ENCODE measurements around the gene XRCC5.
A peak's percentile ranks its signal among the peaks of the same experiment; 100 is the strongest.
"Not testable (repeated sequence)": the region's sequence is repeated elsewhere in the genome, so short reads cannot be mapped to it uniquely, and the experiment has no call there.

The XRCC5 gene

GRCh38 chr2:216108967-216109921 lies at the start of gene XRCC5:
XRCC5 (plus strand) TSS chr2:216109348; CDS start chr2:216109437, 89 bp downstream.
- DNase-seq (ENCODE audit: low spot score) = peak; percentile 97

DNA sequence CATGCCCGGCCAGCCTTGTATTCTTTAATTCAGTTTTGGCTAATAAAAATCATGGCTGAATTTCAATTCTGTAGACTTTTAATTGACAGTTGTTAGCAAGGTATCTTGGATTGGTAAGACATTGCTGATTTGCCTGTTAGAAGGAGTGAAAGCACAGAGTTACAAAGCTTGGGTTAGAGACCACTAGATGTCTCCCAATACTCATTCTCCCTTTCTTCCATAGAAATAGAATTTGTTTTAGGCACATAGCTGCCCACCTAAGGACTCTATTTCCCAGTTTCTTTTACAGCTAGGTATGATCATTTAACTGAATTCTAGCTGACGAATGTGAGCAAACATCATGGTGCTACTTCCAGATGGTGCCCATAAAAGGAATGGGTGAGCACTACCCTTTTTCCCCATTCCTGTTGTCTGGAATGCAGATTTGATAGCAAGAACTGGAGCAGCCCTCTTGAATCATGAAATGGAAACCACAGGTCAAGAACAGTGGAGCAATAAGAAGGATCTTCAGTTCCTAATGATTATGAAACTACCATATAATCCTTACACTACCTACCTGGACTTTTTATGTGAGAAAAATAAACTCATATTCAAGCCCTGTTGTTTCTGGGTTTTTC lies 45.0 kb upstream of the XRCC5 start:
- no peak for DNase-seq (ENCODE audit: low spot score)

DNA sequence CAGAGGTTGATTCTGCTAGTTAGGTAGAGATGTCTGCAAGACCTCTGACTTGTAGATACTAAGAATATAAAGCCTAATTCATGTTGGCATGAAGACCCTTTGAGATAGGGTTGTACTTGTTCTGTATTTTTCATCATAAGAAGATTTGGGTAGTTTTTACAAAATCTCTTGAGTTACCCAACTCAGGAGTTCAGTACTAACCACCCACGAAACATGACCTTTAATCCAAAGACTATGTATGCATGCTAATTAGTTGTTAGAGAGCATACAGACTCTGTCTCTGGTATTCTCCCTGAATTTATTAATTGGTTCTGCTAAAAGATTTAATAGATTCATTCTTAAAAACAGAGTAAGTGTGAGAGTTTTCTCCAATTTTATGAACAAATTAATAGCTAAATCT lies 44.5 kb upstream of the XRCC5 start:
- DNase-seq (ENCODE audit: low spot score) = no peak

- no peak for DNase-seq (ENCODE audit: low spot score)
Measured at GRCh38 chr2:216066230-216066629, 42.9 kb upstream of the XRCC5 start.

DNA sequence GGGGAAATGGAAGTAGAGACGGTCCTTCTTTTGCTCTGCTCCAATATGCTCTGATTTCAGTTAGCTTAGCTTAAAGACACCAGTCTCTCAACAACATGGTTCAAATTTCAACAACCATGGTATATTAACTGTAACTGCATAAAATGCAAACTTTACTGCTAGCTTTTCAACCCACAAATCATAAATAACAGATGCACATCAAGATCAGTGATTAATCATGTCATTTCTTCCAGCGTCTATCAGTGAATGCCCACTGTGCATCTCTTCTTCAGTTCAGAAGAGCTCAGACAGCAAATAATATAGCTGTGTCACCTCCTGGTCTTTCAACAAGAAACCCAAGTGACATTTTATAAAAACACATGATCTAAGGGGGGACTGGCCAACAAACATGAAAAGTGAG lies 40.1 kb upstream of the XRCC5 start:
- no peak for DNase-seq (ENCODE audit: low spot score)

- DNase-seq (ENCODE audit: low spot score) = no peak
Measured at GRCh38 chr2:216070195-216070594, 39.0 kb upstream of the XRCC5 start.

DNA sequence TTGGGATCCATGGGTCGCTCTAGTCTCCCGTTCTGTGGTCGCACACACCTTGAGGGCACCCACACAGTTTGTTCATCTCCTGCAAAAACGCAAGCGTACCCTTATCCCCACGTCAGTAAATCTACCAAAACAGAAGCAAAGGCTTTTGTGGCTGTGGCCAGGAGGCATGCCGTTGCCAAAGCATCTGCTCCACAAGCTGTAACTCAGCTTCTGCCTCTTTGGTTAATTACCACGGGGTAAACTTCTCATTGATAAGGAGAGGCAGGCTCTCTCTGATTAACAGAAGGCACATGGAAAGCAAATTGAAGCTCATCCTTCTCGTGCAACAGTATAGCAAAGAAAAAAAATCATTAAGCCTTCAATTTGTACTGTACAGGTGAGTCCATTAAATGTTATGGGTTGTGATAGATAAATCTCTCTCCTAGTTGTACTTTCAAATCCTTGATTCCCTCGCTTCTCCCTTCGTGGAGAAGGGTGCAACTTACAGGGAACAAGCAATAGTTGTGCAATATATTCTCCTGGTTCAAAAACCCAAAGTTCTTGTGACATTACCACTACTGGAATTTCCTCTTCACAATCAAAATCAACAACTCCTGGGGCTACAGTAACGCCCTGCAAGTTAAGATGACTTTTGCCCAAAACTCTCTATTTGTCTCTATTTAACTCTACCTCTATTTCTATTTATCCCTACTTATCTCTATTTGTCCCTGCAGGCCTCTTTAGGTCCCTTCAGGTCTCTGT lies 37.9 kb upstream of the XRCC5 start:
- no peak for DNase-seq (ENCODE audit: low spot score)

DNA sequence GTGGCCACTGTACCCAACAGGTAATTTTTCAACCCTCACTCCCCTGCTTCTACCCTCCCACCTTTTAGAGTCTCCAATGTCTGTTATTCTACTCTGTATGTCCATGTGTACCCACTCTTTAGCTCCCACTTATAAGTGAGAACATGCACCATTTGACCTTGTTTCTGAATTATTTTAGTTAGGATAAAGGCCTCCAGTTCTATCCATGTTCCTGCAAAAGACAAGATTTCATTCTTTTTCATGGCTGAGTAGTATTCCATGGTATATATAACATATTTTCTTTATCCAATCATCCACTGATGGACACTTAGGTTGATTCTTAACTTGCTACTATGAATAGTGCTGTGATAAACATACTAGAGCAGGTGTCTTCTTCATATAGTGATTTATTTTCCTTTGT lies 36.7 kb upstream of the XRCC5 start:
- DNase-seq (ENCODE audit: low spot score) = no peak

- DNase-seq (ENCODE audit: low spot score) = no peak
Measured at GRCh38 chr2:216073773-216074172, 35.4 kb upstream of the XRCC5 start.

DNA sequence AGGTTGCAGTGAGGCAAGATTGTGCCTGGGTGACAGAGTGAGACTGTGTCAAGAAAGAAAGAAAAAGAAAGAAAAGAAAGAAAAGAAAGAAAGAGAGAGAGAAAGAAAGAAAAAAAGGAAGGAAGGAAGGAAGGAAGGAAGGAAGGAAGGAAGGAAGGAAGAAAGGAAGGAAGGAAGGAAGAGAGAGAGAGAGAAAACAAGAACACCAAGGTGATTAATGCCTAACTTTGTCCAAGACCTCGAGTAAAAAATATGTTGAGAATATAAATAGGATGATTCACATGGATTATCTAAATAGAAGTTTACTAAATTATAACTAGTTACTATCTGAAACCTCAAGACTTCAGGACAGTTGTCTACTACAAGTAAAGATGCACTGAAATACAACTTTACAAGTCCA lies 34.8 kb upstream of the XRCC5 start:
- no peak for DNase-seq (ENCODE audit: low spot score)

- no peak for DNase-seq (ENCODE audit: low spot score)
Measured at GRCh38 chr2:216074794-216075193, 34.4 kb upstream of the XRCC5 start.

GRCh38 chr2:216075510-216076485 lies 33.4 kb upstream of the XRCC5 start:
- DNase-seq (ENCODE audit: low spot score) = no peak

DNA sequence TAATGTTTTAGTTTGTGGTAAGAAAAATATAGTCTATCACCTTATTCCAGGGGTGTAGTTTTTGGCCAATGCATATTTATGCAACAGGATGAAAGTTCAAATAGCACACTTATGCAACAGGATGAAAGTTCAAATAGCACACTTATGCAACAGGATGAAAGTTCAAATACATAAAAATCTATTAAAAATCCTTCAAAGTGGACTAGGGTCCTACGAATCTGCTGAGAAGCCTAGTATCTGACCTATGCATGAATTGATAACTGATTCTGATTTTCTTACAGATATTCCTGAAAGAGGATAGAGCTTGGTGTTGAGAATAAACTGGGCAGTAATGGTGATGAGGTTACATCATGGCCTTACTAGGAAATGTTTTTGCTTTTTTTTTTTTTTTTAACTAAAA lies 30.4 kb upstream of the XRCC5 start:
- no peak for DNase-seq (ENCODE audit: low spot score)

- DNase-seq (ENCODE audit: low spot score) = not testable (repeated sequence)
Measured at GRCh38 chr2:216080048-216080447, 29.1 kb upstream of the XRCC5 start.

DNA sequence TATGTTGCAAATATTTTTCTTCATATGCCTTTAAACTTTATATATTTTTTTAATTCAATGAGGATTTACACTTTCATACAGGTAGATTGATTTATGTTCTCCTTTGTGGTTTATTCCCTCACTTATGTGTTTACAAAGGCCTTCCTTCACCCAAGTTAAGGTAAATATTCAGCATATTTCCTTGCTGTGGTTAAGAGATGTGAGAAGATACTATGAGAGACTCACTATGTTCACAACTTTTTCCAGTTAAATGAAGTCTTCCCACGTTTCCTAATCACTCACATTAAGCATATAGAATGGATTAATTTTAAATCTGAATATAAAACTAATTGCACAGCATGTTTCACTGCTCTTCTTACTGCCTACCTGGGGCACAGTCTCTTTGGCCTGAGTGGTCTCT lies 28.1 kb upstream of the XRCC5 start:
- no peak for DNase-seq (ENCODE audit: low spot score)

GRCh38 chr2:216081487-216082116 lies 27.5 kb upstream of the XRCC5 start, which contains the start of the genes PECR and TMEM169:
PECR (minus strand) TSS chr2:216081809; CDS start chr2:216081741, 68 bp downstream.
TMEM169 (plus strand) TSS chr2:216081919; CDS start chr2:216095964, 14,045 bp downstream.
- DNase-seq (ENCODE audit: low spot score) = peak; percentile 68

- DNase-seq (ENCODE audit: low spot score) = no peak
Measured at GRCh38 chr2:216082117-216082711, 26.9 kb upstream of the XRCC5 start.

- no peak for DNase-seq (ENCODE audit: low spot score)
Measured at GRCh38 chr2:216082805-216083204, 26.3 kb upstream of the XRCC5 start.

DNA sequence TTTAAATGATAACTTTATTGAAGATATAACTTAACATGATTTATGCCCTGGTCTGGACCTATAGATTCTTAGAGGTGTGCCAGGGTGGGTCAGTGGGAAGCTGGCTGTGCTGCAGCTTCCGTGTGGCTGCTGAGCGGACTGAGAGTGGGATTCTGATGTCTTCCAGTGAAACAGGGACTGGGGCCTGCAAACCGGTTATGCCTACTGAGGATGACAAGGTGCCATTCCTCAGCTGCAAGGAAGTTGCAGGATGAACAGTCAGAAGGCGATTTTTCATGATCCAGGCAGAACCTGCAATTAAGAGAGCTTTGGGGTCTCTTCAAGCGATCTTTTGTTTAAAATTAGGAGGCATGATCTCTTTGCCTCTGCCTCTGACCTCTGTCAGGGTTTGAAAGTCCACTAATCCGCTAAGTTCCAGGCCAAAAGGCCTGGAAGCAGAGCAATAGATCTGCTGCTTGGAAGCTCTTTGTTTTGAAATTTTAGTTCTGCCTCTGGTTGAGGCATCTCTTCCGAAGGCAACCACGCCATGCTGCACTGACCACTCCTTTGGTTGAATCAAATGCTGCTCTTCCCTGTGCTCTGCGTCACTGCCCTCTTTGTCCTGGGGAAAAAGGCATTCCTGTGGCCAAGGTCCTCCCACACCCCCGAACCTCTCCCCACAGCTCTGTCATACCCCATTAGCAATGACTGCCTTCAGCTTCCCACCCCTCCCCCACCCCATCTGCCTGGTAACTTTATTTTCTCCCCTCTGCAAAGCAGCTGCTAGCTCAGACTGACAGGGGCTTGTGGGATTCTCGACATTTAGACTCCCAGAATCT lies 25.5 kb upstream of the XRCC5 start:
- no peak for DNase-seq (ENCODE audit: low spot score)
